Fibroblast of skin of abdomen (primary cell): Measurements from ENCODE around the gene UBL4A.
A peak's percentile ranks its signal among the peaks of the same experiment; 100 is the strongest.

Experiments used
- DNase-seq: peaks from one replicate; pipeline ENCODE4 v3.0.0-alpha.2; 2013

UBL4A gene

DNA sequence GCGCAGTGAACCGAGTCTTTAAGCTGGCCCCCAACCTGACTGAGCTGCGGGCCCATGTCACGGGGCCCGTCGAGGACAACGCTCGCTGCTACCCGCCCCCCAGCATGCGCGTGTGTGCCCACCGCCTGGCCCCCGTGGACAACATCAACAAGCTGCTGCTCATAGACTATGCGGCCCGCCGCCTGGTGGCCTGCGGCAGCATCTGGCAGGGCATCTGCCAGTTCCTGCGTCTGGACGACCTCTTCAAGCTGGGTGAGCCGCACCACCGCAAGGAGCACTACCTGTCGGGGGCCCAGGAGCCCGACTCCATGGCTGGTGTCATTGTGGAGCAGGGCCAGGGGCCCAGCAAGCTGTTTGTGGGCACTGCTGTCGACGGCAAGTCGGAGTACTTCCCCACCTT lies 26.1 kb downstream of the UBL4A start:
- DNase-seq, result no peak

DNA sequence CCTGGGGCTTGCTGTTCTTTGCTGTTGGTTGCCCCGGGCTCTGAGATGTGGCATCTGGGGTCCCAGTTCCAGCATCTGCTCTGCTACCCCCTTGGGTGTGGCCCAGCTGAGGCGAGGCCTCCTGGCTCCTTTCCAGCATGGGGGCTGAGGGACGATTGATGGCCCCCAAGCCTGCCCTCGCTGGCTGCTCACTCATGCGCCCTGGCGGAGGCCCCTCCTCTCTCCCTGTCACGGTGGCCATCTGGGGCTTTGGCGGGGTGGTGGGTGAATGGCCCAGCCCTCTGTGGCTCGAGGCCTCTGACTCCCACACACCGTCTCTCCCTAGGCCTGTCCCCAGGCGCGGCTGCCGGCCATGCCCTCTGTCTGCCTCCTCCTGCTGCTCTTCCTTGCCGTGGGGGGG lies 26.6 kb downstream of the UBL4A start:
- DNase-seq, result no peak

- no peak for DNase-seq
Observed at GRCh38 chrX:154458954-154459778, 27.2 kb downstream of the UBL4A start.

DNA sequence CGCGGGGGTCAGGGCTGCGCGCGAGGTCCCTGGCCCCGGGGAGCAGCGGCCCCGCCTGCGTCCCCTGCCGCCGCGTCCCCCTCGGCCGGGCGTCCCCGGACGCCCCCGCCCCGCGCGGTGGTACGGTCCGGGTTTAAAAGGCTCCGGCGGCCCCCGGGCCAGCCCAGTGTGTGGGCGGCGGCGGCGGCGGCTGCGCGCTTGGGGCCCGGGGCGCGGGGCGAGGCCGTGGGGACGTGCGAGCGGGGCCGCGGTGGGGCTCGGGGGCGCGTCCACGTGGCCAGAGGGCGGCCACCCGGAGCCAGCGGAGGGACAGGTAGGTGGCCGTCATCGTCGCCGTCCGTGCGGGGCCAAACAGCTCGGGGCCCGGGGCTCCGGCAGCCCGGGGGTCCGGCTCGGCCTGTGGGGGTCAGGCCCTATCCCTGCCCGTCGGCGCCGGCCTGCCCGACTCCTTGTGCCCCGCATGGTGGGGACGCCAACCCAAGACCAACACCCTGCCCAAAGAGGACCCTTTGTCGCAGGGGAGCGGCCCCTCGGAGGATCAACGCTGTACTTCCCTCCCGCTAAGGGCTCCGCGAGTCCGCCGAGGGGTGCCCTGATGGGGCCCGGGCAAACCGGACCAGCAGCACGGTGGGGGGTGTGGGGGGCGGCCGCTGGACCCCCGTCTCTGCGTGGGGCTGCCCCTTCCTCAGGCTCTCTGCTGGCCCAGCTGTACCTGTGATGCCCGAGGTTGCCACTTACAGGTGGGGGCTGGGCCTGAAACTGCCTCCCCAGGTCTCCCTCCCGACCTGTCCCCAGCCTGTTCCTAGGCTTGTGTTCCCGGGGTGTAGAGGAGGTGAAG lies 28.1 kb downstream of the UBL4A start, which contains the start of gene PLXNA3:
TSS of gene PLXNA3 (plus strand) at position 166 of the 838 bp plus-strand sequence. CDS start 1,903 bp downstream, outside the sequence.
- peak; percentile 52 for DNase-seq

GRCh38 chrX:154457491-154458115 lies 28.8 kb downstream of the UBL4A start:
- peak; percentile 31 for DNase-seq

DNA sequence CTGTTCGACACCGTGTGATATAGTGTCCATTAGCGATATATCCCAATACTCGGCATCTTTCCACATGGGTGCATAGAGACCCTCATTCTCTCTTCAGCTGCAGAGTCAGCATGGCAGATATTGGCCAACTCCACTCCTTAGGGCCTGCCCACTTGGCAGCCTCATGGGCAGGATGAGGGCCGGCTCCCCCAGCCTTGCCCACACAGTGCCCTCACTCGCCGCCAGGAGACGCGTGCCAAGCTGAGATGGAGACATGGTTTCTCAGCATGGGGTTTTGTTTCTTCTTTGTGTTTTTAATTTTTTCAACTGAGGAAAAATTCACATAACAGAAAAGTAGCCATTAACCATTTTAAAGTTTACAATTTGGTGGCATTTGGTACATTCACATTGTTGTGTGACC lies 33.6 kb downstream of the UBL4A start:
- no peak for DNase-seq

DNA sequence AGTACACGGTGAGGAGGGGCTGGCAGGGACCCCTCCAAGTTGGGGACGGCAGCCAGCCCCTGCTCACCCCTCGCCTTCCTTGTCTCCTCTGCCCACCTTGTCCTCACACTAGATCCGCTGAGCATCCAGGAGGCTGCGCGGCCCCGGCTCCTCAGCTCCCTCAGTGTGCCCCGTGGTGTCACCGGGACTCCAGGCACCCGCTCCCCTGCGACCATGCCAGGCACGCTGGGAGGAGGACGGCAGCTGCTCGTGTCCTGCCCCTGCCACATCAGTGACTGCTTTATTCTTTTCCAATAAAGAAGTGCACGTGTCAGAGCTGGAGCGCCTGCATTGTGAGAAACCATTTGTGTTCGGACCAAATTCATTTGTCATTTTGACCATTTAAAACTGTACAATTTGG lies 36.1 kb downstream of the UBL4A start:
- DNase-seq, result no peak

- DNase-seq, result no peak
Observed at GRCh38 chrX:154449618-154450017, 36.8 kb downstream of the UBL4A start.

GRCh38 chrX:154448484-154448883 lies 37.9 kb downstream of the UBL4A start:
- DNase-seq, result no peak

DNA sequence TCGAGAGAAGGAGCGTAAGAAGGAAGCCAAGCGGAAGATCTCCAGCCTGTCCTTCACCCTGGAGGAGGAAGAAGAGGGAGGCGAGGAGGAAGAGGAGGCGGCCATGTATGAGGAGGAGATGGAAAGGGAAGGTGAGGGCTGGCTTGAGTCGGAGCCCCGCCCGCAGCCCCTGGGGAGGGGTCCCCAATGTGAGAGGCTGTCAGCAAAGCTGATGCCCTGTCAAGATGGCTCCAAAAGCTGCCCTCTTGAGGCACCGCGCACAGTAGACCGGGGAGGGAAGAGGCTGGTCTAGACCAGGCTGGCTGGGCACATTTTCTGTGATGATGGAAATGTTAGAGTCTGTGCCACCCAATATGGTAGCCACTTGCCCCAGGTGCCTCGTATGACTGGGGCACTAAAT lies 40.0 kb downstream of the UBL4A start:
- no peak for DNase-seq

DNA sequence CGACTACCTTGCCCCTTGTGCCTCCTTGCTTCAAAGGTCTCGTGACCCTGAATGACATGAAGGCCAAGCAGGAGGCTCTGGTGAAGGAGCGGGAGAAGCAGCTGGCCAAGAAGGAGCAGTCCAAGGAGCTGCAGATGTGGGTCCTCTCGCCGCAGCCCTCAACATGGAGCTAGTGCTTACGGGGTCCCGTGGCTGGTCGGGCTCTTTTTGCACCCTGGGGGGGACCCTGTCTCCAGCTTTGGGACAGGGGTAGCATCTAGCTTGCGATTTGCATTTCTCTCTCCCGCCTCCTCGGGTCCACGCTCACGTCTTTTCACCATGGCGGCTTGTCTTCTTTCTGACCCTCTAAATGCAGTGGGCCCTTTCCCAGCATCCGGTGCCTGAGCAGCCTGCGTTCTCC lies 40.6 kb downstream of the UBL4A start:
- DNase-seq, result no peak

DNA sequence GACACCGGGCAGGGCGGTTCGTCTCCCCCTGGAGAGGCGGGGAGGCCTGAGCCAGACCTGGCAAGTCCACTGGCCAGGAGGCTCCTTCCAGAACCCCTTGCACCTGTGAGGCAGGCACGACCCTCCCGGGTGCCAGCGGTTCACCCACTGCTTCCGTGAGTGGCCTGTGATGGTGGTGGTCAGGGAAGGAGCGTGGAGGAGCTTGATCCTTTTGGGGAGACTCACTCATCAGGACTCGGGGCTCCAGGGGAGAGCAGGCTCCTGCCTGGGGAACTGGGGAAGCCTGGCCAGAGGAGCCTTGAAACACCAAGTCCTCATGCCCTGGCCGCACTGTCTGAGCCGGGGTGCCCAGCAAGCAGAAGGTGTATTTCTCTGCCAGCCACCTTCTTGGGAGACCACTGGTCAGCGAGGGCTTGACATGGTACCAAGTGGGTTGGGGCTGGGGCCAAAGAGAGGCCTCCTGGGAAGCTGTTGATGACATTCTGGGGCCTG lies 41.6 kb downstream of the UBL4A start:
- no peak for DNase-seq

DNA sequence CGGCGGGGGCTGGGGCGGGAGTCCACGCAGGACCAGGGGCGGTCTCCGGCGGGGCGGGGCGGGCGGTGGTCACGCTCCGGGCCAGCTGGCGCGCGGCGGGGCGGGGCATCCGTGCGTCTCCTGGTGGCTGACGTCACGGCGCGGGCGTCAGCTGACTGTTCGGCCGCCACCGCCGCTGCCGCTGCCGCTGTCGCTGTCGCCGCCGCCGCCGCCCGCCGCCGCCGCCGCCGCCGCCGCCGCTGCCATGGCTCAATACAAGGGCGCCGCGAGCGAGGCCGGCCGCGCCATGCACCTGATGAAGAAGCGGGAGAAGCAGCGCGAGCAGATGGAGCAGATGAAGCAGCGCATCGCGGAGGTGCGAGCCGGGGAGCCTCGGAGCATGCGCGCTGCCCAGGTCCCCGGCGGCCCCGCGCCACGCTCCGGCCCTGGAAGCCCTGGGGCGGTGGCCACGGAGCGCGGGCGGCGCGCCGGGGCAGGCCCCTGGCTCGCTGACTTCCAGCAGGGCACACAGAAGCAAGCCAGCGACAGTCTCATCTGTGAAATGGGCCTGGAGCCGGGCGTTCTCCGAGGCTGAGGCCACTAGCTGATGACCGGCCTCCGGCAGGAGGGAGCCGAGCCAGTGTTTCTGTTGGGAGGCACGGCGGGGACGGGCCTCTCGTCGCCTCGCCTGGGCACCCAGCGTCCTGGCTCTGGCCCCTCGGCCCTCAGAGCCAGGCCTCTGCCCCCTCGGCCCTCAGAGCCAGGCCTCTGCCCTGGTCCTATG lies 42.2 kb downstream of the UBL4A start, which contains the start of gene FAM50A:
TSS of gene FAM50A (plus strand) at position 150 of the 763 bp plus-strand sequence. CDS start at position 245, 95 bp downstream.
- DNase-seq, result peak; percentile 63

GRCh38 chrX:154443479-154443910 lies 42.9 kb downstream of the UBL4A start:
- no peak for DNase-seq

DNA sequence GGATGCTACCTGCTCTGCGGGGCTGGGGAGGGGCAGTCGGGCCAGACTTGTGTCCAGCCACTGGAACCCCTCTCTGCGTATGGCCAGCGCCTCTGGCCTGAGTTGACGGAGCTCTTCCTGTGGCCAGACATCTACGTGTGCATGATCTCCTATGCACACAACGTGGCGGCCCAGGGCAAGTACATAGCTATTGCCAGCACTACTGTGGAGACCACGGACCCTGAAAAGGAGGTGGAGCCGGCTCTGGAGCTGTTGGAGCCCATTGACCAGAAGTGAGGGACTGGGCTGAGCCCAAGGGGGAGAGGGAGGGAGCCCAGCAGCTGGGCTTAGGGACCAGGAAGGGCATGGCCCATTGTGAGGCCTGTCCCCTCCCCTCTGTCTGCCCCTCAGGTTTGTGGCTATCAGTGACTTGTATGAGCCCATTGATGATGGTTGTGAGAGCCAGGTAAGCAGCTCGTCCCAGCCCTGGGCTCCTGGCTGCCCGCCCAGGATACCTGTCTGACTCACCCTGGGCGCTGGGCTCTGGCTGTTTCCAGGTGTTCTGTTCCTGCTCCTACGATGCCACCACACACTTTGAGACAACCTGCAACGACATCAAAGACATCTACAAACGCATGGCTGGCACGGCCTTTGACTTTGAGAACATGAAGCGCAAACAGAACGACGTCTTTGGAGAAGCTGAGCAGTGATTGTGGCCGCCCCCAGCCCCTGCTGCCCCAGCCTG lies 44.3 kb downstream of the UBL4A start:
- no peak for DNase-seq

- no peak for DNase-seq
Observed at GRCh38 chrX:154441564-154441963, 44.9 kb downstream of the UBL4A start.

- no peak for DNase-seq
Observed at GRCh38 chrX:154440623-154441357, 45.6 kb downstream of the UBL4A start.

DNA sequence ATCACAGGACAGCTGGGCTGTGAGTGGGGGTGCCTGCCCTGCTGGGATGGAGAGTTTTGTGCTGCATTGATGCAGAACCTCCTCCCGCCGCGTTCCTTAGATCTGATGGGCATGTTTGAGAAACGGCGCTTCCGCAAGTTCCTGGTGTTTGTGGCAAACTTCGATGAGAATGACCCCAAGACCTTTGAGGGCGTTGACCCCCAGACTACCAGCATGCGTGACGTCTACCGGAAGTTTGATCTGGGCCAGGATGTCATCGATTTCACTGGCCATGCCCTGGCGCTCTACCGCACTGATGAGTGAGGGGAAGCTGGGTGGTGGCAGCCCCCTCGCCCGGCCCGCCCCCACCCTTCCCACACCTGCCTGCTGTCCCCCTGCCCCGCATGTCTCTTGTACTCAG lies 46.6 kb downstream of the UBL4A start:
- no peak for DNase-seq

DNA sequence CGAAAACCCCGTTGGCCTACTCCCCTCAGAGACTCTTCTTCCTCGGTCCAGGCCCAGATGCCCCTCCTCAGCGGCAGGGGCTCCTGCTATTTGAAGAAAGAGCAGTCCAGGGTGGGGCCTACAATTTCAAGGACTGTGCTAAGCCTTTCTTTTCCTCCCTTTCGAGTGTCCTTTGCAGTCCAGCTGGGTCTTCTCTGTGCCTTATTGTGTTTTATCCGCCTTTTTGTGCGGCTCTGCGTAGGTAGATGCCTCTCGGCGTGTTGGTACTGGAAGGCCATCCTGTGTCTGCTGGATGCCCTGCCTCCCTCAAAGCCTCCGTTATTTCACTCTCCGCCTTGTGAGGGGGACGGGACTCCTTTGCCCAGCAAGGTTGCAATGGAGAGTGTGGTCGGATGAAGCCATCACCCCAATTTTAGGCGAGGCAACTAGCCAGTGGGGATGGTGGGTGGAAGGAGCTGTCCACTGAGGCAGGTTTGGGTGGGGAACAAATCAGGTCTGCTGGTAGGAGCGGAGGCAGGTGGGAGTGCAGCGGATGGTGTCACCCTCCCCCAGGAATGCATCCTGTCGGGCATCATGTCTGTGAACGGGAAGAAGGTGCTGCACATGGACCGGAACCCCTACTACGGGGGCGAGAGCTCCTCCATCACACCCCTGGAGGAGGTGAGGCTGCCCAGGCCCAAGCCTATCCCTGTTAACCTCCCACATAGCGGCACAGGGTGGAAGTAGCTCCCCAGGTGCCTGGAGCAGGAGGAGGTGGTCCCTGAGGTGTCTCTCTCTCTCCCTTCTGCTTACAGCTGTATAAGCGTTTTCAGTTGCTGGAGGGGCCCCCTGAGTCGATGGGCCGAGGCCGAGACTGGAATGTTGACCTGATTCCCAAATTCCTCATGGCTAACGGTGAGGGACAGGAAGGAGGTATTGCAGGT lies 48.2 kb downstream of the UBL4A start:
- no peak for DNase-seq
